Hematopoietic multipotent progenitor cell treated with erythropoietin and hydrocortisone succinate and interleukin-3 and kit ligand, for 4 days (in vitro differentiated cells): ENCODE measurements around the gene SSTR1.
A peak's percentile ranks its signal among the peaks of the same experiment; 100 is the strongest.

Experiments
- DNase-seq: peaks from one replicate; pipeline ENCODE4 v3.0.0-alpha.2; 2015

The SSTR1 gene

DNA sequence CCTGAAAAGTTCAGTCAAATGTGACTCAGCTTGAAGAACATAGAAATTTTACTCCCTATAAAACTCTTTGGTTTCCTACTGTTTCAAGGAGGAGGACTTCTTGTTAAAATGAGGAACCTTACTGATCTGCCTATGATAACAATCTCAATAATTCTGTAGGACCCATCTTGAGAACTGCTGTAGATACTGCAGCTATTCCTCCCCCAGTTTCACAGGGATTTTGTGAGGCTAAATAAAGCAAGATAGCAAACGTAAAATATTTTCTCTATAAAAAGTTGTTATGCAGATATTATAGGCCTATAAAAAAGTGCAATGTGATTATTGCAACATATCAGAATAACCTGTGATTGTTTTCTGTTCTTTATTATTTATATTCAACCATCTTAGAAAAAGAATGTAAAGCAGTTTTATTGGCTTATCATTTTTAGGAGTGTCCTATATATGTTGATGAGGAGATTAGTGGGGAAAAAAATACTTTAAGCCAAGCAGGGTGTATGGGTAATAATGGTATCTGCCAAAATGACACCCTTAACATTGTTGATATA, 36.1 kb downstream of the SSTR1 start:
- peak; percentile 14 for DNase-seq

DNA sequence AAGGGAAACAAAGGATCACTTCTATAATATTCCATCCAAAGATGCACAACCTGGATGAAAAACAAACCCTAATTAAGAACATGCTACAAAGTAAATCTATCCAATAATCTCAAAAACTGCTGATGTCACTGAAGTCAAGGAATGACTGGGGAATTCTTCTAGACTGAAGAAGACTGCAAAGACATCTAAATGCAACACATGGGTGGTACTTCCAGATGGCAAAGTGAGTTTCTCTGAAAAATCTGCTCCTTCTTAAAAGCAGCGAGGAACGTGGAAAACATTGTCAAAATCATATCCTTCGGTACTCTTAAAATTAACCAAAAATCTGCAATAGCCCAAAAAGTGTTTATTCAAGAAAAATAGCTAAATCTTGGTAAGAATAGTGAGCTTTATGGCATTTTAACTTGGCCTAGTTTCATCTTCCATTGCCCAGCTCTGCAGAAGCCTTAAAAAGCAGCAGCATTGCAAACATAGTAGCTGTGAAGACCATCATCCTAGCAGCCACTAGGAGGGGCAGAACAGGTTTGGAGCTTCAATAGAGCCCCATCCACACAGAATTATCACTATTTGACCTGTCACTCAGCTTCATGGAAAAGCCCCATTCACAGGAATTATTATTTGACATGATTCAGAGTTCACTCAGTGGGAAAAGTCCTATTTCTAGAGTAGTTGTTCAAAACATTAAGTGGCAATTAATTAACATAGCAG, 40.8 kb downstream of the SSTR1 start:
- DNase-seq, result no peak

DNA sequence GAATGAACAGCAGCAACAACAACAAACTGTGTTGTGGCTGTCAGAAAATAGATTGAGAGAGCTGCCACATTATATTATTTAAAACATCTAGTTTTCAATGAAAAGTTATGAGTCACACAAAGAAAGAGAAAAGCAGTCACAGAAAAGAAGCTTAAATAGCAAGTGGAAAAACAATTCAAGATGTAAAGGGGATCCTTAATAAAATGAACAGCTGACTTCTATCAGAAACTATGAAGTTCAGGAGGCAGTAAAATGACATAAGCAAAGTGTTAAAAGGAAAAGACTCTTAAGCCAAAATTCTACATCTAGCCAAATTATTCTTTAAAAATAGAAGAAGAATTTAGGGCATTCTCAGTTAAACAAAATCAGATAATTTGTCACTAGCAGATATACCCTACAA, 42.6 kb downstream of the SSTR1 start:
- DNase-seq, result no peak

DNA sequence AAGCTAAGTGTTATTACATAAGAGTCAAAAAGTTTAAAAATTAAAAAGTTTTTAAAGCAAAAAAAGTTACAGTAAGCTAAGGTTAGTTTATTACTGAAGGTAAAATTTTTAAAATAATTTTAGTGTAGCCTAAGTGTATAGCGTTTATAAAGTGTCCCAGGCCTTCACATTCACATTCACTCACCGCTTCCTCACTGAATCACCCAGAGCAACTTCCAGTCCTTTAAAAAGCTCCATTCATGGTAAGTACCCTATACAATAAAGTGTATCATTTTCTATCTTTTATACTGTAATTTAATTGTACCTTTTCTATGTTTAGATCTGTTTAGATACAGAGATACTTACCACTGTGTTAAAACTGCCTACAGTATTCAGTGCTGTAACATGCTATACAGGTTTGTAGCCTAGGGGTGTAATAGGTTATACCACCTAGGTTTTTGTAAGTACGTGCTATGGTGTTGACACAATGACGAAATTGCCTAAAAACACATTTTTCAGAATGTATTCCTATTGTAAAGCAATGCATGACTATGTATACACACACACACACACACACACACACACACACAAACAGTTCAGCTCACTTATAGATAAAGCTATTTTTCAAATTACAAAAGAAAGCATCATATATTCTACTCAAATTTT, 44.5 kb downstream of the SSTR1 start:
- no peak for DNase-seq

DNA sequence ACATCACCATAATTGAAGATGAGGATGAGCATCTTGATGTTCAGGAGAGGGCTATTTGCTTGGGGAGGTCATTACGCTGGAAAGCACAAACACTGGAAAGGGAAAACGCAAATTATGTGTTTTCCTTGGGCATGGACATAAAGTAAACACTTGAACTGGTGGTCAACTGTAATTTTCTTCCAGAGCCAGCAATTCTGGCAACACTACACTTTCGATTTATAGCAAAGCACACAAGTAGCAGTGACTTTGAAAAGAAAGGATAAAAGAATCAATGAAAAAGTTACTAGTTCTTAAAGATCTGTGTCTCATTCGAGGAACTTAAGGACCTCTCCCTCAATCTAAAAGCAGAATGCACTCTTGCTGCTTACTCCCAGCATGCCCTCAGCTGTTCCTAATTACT, 46.0 kb downstream of the SSTR1 start:
- DNase-seq, result no peak

DNA sequence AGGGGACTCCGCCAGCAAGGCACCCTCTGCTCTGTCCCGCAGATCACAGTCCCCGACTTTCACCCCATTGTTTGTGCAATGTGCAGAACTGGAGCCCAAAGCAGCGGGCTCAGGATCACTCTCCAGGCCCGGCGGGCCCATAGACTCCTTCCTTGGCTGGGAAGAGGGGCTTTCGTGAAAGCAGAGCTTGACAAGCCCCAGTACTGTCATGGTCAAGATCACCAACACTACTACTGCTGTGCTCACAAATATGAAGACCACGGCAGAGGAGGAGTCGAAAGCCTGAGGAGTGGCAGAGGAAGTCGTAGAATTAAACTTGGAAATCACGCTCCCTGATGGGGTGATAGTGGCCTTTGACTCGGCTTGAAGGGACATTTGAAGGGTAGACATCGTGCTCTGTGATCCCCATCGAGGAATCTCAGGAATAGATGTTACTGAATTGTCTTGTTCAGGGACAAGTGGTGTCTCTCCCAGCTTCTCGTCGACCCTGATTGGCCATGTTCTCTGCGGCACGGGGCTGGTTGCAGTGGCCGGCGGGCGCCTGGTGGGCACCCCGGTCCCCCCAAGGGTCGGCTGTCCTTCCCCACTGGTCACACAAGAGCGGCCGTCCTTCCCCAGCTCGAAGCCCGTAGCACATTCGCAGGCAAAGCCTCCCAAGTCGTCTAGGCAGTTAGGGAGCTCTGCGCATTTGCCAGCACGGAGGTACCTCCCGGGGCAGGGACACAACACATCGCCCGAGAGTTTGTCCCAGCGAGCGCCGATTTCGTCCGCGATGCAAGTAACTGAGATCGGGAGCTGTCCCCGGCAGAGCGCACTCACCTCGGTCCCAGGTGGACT, 47.1 kb downstream of the SSTR1 start:
- DNase-seq, result peak; percentile 10

DNA sequence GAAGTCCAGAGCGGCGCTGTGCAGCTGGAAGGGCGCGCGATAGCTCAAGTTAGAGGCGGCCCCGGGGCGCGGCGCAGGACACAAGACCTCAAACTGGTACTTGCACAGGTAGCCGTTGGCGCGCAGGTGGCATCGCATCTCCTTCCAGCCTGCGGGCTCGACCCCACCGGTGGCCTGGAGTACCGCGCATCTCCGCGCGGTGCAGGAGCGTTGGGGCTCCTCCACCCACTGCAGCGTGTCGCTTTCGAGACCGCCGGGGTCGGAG, 47.6 kb downstream of the SSTR1 start:
- DNase-seq, result no peak

DNA sequence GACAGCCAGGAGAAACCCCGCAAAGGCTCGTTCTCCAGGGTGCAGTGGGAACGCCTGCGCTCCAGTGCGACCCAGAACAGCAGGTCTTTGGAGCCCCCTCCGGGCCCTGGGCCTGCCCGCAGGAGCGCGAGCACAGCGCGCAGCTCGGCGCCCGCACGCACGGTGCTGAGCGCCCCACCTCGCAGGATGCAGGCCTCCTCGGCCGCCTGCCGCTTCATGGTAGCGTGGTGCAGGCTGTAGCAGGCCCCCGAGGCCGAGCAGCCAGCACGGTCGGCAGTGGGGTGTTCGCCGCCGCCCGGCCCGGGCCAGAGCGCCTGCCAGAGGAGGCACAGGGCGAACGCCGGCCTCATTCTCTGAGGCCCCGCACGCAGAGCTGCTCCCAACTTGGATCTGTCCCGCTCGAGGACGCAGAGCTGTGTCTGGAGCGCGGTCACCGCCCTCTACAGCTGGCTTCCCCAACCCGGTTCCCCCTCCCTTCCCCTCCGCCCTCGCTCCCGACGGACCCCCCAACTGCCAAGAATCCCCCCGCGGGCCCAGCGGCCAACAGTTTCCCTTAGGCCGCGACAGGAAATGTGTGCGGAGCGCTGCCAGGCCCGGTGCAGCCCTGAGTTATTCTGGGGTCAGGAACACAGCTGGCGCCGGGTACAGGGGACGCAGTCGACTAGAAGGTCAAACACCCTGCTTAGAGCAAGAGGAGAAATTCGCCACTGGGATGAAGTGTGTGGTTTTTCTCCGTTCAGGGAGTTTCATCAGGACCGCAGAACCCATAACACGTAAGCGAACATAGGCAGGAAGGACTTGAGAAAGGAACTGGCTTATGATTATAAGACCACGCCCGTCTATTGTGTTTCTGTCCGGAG, 48.2 kb downstream of the SSTR1 start, which contains the start of gene CLEC14A:
TSS of gene CLEC14A (minus strand) at position 421 of the 860 bp plus-strand sequence. CDS start at position 350, 71 bp downstream.
- DNase-seq, result peak; percentile 27

DNA sequence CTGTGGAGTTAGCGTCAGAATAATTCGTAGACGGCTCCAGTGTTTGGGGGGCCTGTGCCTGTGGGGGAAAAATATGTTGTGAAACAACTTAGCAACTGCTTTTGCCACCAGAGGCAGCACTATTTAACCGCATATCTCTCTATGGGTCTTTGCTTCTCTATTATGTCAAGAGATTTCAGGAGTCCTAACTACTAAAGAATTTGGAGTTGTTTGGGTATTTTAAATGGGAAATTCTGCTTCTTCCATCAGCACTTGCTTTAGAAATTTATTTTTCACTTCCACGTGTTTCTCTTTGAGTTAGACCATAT, 48.8 kb downstream of the SSTR1 start:
- peak; percentile 62 for DNase-seq

DNA sequence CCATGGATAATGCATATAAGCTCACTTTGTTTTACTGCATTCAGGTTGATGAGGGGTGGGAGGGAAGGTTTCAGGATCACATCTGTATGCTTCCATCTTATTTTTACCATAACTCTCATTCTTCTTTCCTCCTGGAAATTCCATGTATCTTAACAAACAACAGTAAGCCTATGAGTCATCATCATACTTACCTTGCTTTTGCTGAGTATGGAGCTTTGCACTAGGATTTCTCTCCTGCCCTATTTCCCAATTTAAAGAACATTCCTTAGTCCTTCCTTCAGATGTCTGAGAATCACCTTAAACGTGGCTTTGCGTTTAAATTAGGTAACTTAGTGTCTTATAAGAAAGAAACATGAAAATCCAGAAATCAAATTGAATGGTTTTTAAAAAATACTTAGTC, 49.8 kb downstream of the SSTR1 start:
- no peak for DNase-seq

DNA sequence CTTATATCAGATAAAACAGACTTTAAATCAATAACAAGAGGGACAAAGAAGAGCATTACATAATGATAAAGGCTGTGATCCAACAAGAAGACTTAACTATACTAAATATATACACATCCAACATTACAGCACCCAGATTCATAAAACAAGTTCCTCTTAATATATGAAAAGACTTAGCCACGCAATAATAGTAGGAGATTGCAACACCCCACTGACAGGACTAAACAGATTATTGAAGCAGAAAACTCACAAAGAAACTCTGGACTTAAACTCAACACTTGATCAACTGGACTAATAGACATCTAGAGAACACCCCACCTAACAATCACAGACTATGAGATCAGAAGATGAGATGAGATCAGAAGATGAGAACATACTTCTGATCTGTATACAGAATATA, 53.9 kb downstream of the SSTR1 start:
- peak; percentile 38 for DNase-seq
